Spleen (tissue), 11 donors: ENCODE results near the gene AGPAT4. TPM values are rescaled to one million over a fixed set of nuclear protein-coding genes. Genes with fewer than 3 reads are reported as not detected.

Experiments
- DNase-seq: peaks from one replicate; pipeline ENCODE4 v3.0.0-alpha.2; 2020
- H3K27ac ChIP-seq, 8 donors: fragments of 200-600 bp; sonication (generic) in 7 of 8; 1 replicate in 4 of 8; 2 replicates in 4 of 8; pipeline versions ENCODE4 v1.5.0 to v1.8.0; 2016 to 2021; ENCODE audit warnings: inconsistent platforms in 4 of 8, mild to moderate bottlenecking in 4 of 8, moderate library complexity in 1 of 8
- H3K27me3 ChIP-seq, 7 donors: fragments of 200-600 bp; sonication (generic) in 6 of 7; replicated peaks in 1 of 7; 1 replicate in 4 of 7; 2 replicates in 3 of 7; pipeline versions ENCODE4 v1.5.0 to v1.8.0; 2016 to 2021; ENCODE audit warnings: inconsistent platforms in 3 of 7, mild to moderate bottlenecking in 1 of 7
- H3K36me3 ChIP-seq, 6 donors: fragments of 200-600 bp; sonication (generic) in 5 of 6; 1 replicate in 4 of 6; 2 replicates in 2 of 6; pipeline versions ENCODE4 v1.5.0 to v1.8.0; 2016 to 2021; ENCODE audit warnings: inconsistent platforms in 2 of 6
- H3K4me1 ChIP-seq, 6 donors: fragments of 200-600 bp; sonication (generic) in 5 of 6; 1 replicate in 3 of 6; 2 replicates in 3 of 6; pipeline versions ENCODE4 v1.5.0 to v1.8.0; 2016 to 2021; ENCODE audit warnings: inconsistent platforms in 3 of 6
- H3K4me3 ChIP-seq, 8 donors: fragments of 200-600 bp; sonication (generic) in 7 of 8; 1 replicate in 4 of 8; 2 replicates in 4 of 8; pipeline versions ENCODE4 v1.5.0 to v1.8.0; 2016 to 2021; ENCODE audit warnings: inconsistent platforms in 4 of 8, mild to moderate bottlenecking in 4 of 8, moderate library complexity in 2 of 8
- H3K9me3 ChIP-seq, 8 donors: fragments of 200-600 bp; sonication (generic) in 7 of 8; 1 replicate in 4 of 8; 2 replicates in 4 of 8; pipeline versions ENCODE4 v1.5.0 to v1.8.0; 2016 to 2021; ENCODE audit warnings: inconsistent platforms in 4 of 8
- POLR2A ChIP-seq, 3 donors: fragments of 450-650 bp; IDR thresholded peaks; one replicate each; pipeline ENCODE4 v1.5.1; 2017; ENCODE audit warnings: antibody characterized with exemption in 3 of 3, mild to moderate bottlenecking in 1 of 3
- POLR2AphosphoS5 ChIP-seq, 3 donors: sonication (generic); formaldehyde crosslinking; IDR thresholded peaks; one replicate each; pipeline ENCODE4 v1.5.1; 2017; ENCODE audit warnings: antibody characterized with exemption in 3 of 3
- WGBS, 5 donors: extraction: QIAGEN DNeasy Blood & Tissue Kit in 3 of 5; methylation state at CpG; one replicate each; pipeline versions ENCODE4 v1.1.5 to v1.1.7; 2013 to 2018; 5-methylcytosine and 5-hydroxymethylcytosine counted together
- intact Hi-C: fragments of 100-400 bp; cut with DNase I; formaldehyde crosslinking; loops from one replicate; pipeline ENCODE4 v1.15.0; 2023; ENCODE audit warnings: low total_unique reads
- polyA plus RNA-seq, 3 donors: library from polyadenylated mRNA; stranded (reverse); fragments of 200-250 nt; gene quantifications; one replicate each; pipeline ENCODE4 v1.2.1, GENCODE V29; 2013
- total RNA-seq, 7 donors: library from RNA; depleted of rRNA in 3 of 7; stranded (reverse); fragments of >200 nt in 3 of 7; fragmentation: NEBNext Ultra II Directional in 4 of 7; extraction: Animal tissue kit (Norgen Biotek cat#: 25700) in 4 of 7; gene quantifications; one replicate each; pipeline versions ENCODE4 v1.1.0 to v1.2.1, GENCODE V29; 2016 to 2021
- TF ChIP-seq, protein P1 (sequence below), 11 experiments: fragments of 200-600 bp in 7 of 11; fragments of 450-650 bp in 4 of 11; sonication (generic) in 4 of 11; IDR thresholded peaks in 8 of 11; conservative IDR thresholded peaks in 3 of 11; 1 replicate in 7 of 11; 2 replicates in 4 of 11; pipeline versions ENCODE4 v1.4.0 to v1.8.0; 2016 to 2021; ENCODE audit warnings: antibody characterized with exemption in 11 of 11, inconsistent platforms in 4 of 11, mild to moderate bottlenecking in 1 of 11
- donor health status: healthy with polysubstance abuse.
- donor health status: DM: no; HTN: no; CAD: no; lungs with moderate emphysema.
- donor health status: DM: no; HTN: no; CAD: no.
- donor health status: Bipolar disorder and iron deficiency.
- donor health status: healthy.
- donor health status: DM: no; HTN: no; CAD: no.
- donor health status: DM: yes; HTN: yes; CAD: no.

Gene AGPAT4
- total and polyA plus RNA-seq, 10 donors: 0.80 to 16.8 (median 8.4) TPM

DNA sequence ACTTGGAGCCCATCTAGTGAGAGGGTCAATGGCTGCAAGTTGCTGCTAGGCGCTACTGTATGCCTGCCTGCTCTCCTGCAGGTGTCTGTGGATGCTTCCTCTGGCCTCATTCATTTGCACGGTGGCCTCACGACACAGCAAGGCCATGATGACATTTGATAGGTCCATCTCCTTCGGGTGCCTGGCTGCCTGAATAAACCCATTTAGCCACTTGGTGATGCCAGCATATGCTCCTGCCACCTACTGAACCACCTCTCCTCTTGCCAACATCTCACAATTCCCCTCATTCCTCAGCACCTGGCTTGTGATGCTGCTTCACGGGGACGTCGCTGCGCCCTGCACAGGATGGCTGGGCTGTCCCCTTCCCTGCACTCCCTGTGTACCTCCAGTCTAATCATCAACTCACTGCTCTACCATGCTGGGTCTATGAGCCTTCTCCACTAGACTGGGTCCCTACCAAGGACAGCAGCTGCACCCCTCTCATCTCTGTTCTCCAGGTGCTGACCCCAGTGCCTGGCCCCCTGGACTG, 51.1 kb downstream of the AGPAT4 start:
- Histone ChIP-seq H3K27ac (no peak overlapping the region), H3K36me3 (peaks cover 0 to under 1% (median 0%) of the 10 kb centered on the region in 6 donors), H3K4me1 (peaks cover 9 to 38% (median 27%) of the 10 kb centered on the region in 6 donors), H3K27me3 (no peaks in the 10 kb centered on the region), H3K4me3 (no peak overlapping the region), H3K9me3 (no peaks in the 10 kb centered on the region)
- 86 to 97% (median 89%) methylated on average over 8 of the region's 8 CpGs for WGBS, 5 donors
- TF ChIP-seq POLR2AphosphoS5 (IDR thresholded peaks at IDR 0.05) (no peak), POLR2A (IDR thresholded peaks at IDR 0.05) (no peak)
- TF ChIP-seq, protein P1, sequence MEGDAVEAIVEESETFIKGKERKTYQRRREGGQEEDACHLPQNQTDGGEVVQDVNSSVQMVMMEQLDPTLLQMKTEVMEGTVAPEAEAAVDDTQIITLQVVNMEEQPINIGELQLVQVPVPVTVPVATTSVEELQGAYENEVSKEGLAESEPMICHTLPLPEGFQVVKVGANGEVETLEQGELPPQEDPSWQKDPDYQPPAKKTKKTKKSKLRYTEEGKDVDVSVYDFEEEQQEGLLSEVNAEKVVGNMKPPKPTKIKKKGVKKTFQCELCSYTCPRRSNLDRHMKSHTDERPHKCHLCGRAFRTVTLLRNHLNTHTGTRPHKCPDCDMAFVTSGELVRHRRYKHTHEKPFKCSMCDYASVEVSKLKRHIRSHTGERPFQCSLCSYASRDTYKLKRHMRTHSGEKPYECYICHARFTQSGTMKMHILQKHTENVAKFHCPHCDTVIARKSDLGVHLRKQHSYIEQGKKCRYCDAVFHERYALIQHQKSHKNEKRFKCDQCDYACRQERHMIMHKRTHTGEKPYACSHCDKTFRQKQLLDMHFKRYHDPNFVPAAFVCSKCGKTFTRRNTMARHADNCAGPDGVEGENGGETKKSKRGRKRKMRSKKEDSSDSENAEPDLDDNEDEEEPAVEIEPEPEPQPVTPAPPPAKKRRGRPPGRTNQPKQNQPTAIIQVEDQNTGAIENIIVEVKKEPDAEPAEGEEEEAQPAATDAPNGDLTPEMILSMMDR (IDR thresholded peaks at IDR 0.05 in 8 of 11, conservative IDR thresholded peaks at IDR 0.05 in 3 of 11): no peak
- intact Hi-C loops: no loop called here
- no peak for DNase-seq

DNA sequence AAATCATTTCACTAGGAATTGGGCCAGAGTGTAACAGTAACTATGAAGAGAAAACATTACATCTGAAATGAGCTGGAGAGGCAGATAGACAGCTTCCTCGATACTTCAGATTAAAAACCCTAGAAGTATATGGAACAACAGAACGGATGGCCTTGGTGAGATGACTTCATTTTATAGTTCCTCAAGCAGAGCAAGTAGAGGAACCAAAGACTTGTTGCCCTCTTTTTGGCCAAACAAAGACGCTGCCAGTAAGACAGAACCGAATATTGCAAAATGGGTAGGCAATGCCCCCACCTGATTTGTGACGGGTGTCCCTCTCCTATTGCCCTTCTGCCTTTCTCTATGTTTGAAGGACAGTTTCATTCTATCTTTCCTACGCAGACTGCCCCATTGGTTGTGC, 53.5 kb downstream of the AGPAT4 start:
- Histone ChIP-seq H3K9me3 (no peaks in the 10 kb centered on the region), H3K4me1 (peaks cover 0 to 14% (median 6%) of the 10 kb centered on the region in 6 donors), H3K27me3 (no peaks in the 10 kb centered on the region), H3K36me3 (peaks cover 0 to 11% (median 0%) of the 10 kb centered on the region in 6 donors), H3K4me3 (no peak overlapping the region), H3K27ac (no peak overlapping the region)
- WGBS, 5 donors: 62 to 93% (median 79%) methylated on average over 6 of the region's 6 CpGs
- TF ChIP-seq, protein P1 (IDR thresholded peaks at IDR 0.05 in 8 of 11, conservative IDR thresholded peaks at IDR 0.05 in 3 of 11): no peak
- no peak for TF ChIP-seq POLR2AphosphoS5 (IDR thresholded peaks at IDR 0.05)
- intact Hi-C loops: no loop called here
- DNase-seq: no peak

GRCh38 chr6:161219680-161220079, 54.2 kb downstream of the AGPAT4 start:
- H3K27ac ChIP-seq: no peak overlapping the region
- WGBS, 5 donors: 64 to 85% (median 85%) methylated on average over 2 of the region's 2 CpGs
- intact Hi-C loops: no loop called here
- H3K36me3 ChIP-seq: peaks cover 0 to 11% (median 0%) of the 10 kb centered on the region in 6 donors
- H3K4me3 ChIP-seq: no peak overlapping the region
- no peaks in the 10 kb centered on the region for H3K27me3 ChIP-seq
- H3K9me3 ChIP-seq: no peaks in the 10 kb centered on the region
- H3K4me1 ChIP-seq: peaks cover 0 to 12% (median 6%) of the 10 kb centered on the region in 6 donors
- no peak for TF ChIP-seq POLR2AphosphoS5 (IDR thresholded peaks at IDR 0.05)
- no peak for DNase-seq

GRCh38 chr6:161218222-161218621, 55.6 kb downstream of the AGPAT4 start:
- H3K27me3 ChIP-seq: no peaks in the 10 kb centered on the region
- 84 to 95% (median 88%) methylated on average over 5 of the region's 5 CpGs for WGBS, 5 donors
- no peak for DNase-seq

More at GRCh38 chr6:161218222-161218621, 55.6 kb downstream of the AGPAT4 start:
- H3K4me3 ChIP-seq: no peak overlapping the region
- intact Hi-C loops: no loop called here
- peaks cover 0 to 1% (median 0%) of the 10 kb centered on the region in 6 donors for H3K4me1 ChIP-seq
- H3K9me3 ChIP-seq: no peaks in the 10 kb centered on the region
- H3K27ac ChIP-seq: no peak overlapping the region
- peaks cover 0 to 11% (median 0%) of the 10 kb centered on the region in 6 donors for H3K36me3 ChIP-seq
- TF ChIP-seq, protein P1 (IDR thresholded peaks at IDR 0.05 in 8 of 11, conservative IDR thresholded peaks at IDR 0.05 in 3 of 11): no peak
- TF ChIP-seq POLR2AphosphoS5 (IDR thresholded peaks at IDR 0.05) (no peak), POLR2A (IDR thresholded peaks at IDR 0.05) (no peak)
